ENCODE measurements around the gene MIEN1. TPM values are rescaled to one million over a fixed set of nuclear protein-coding genes. Genes with fewer than 3 reads are reported as not detected.

Gene MIEN1
- total and polyA plus RNA-seq, 2 of the 13 experiments (the other 11 are each of a cell fraction or from before 2014, with no cell fraction given): 40.6 to 56.6 TPM

DNA sequence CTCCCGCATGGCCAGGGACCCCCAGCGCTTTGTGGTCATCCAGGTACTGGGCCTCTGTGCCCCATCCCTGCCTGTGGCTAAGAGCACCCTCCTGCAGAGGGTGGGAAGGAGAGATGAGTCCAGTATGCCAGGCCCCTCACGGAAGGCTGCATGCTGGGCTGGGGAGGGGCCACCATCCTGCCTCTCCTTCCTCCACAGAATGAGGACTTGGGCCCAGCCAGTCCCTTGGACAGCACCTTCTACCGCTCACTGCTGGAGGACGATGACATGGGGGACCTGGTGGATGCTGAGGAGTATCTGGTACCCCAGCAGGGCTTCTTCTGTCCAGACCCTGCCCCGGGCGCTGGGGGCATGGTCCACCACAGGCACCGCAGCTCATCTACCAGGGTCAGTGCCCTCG lies 3.7 kb downstream of the MIEN1 start:
- TF ChIP-seq GFI1 (CRISPR knock-in tag; IDR thresholded peaks at IDR 0.05; ENCODE audit: borderline replicate concordance) (no peak), ZNF768 (CRISPR knock-in tag; IDR thresholded peaks at IDR 0.05) (0 out of 2 replicates have a peak, but pooled peaks have one; percentile 15), CEBPB (IDR thresholded peaks at IDR 0.05; ENCODE audit: borderline replicate concordance, low read depth, low read length) (no peak), ZNF343 (CRISPR knock-in tag; IDR thresholded peaks at IDR 0.05) (no peak), ZMAT3 (CRISPR knock-in tag; conservative IDR thresholded peaks at IDR 0.05) (no peak), HOXA7 (CRISPR knock-in tag; IDR thresholded peaks at IDR 0.05) (no peak), KDM2A (CRISPR knock-in tag; IDR thresholded peaks at IDR 0.05; ENCODE audit: borderline replicate concordance, low read depth) (no peak), POLR2G (IDR thresholded peaks at IDR 0.05; ENCODE audit: low read depth, low read length) (no peak), POLR2A (IDR thresholded peaks at IDR 0.05; ENCODE audit: insufficient read depth in 1 of 2, low read depth in 2 of 2, low read length in 2 of 2) (peak in 1 of 2 experiments; percentile 45; a peak in 2 of 4 replicates), ZNF12 (CRISPR knock-in tag; IDR thresholded peaks at IDR 0.05) (no peak), ZNF678 (CRISPR knock-in tag; IDR thresholded peaks at IDR 0.05) (no peak), AGO2 (optimal IDR thresholded peaks at IDR 0.05; ENCODE audit: low read depth, low read length) (peak; percentile 83), PAF1 (CRISPR knock-in tag; IDR thresholded peaks at IDR 0.05) (0 out of 2 replicates have a peak, but pooled peaks have one; percentile 10), RBM22 (optimal IDR thresholded peaks at IDR 0.05; ENCODE audit: low read length) (peak; percentile 65), PCBP1 (IDR thresholded peaks at IDR 0.05; ENCODE audit: borderline replicate concordance, low read depth, low read length) (no peak)
- TF ChIP-seq, protein P1, sequence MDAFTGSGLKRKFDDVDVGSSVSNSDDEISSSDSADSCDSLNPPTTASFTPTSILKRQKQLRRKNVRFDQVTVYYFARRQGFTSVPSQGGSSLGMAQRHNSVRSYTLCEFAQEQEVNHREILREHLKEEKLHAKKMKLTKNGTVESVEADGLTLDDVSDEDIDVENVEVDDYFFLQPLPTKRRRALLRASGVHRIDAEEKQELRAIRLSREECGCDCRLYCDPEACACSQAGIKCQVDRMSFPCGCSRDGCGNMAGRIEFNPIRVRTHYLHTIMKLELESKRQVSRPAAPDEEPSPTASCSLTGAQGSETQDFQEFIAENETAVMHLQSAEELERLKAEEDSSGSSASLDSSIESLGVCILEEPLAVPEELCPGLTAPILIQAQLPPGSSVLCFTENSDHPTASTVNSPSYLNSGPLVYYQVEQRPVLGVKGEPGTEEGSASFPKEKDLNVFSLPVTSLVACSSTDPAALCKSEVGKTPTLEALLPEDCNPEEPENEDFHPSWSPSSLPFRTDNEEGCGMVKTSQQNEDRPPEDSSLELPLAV (CRISPR knock-in tag; conservative IDR thresholded peaks at IDR 0.05; ENCODE audit: low read depth): no peak
- peaks cover 19% of the 10 kb centered on the region for H3K4me1 ChIP-seq (ENCODE audit: insufficient read depth, low read length)
- in situ Hi-C loops (cut with HindIII; ENCODE audit: extremely low pct_ligation_motif_present, low pct_unique_long_range_greater_than_20kb): no loop called here
- no peak overlapping the region for H3K9ac ChIP-seq (ENCODE audit: insufficient read depth, low read depth, low read length)
- no peak overlapping the region for H3K4me3 ChIP-seq (replicated peaks in 1 of 3; ENCODE audit: insufficient read depth in 1 of 3, low read depth in 2 of 3, low read length in 3 of 3)
- intact Hi-C loops (cut with micrococcal nuclease; ENCODE audit: unreplicated experiment): no loop called here
- no peak overlapping the region for H3K27ac ChIP-seq (ENCODE audit: extremely low read length, insufficient read depth, low read length)
- H3K27me3 ChIP-seq (ENCODE audit: control insufficient read depth in 1 of 2, insufficient read depth in 2 of 2, low read length in 2 of 2): no peaks in the 10 kb centered on the region
- ATAC-seq (no peak), FAIRE-seq (no peak), DNase-seq (ENCODE audit: low spot score) (no peak)
- CTCF ChIA-PET (ENCODE audit: low intra/inter-chr PET ratio, low total read pairs): no interaction called here
- H3K79me2 ChIP-seq (ENCODE audit: insufficient read depth, low read length): peaks cover 4% of the 10 kb centered on the region
- no TSS peak for BruUV-seq (replicated peaks)
- no peaks in the 10 kb centered on the region for H4K20me1 ChIP-seq (ENCODE audit: insufficient read depth, low read length)
- 96% methylated on average over 5 of the region's 9 CpGs for whole genome bisulfite sequencing (ENCODE audit: low lambda C conversion rate)
- H2AFZ ChIP-seq (ENCODE audit: low read length): no peak overlapping the region
- no peaks in the 10 kb centered on the region for H3K9me3 ChIP-seq (ENCODE audit: low read length)
- H3K4me2 ChIP-seq (ENCODE audit: low read depth, low read length): no peak overlapping the region
- peaks cover 19 to 57% of the 10 kb centered on the region in 2 experiments; a peak in 4 of 5 replicates for H3K36me3 ChIP-seq (replicated peaks in 1 of 2; ENCODE audit: control insufficient read depth in 1 of 2, insufficient read depth in 2 of 2, low read length in 2 of 2)
- POLR2A ChIA-PET: interaction anchor here (1.4 to 1.9 kb wide), 2 partner anchors 13 to 31 kb away, joined by 5 to 11 read pairs; no protein-coding TSS in a partner anchor

Measured in HepG2 (cell line).